Upper lobe of left lung (tissue), 4 donors: ENCODE measurements around the gene ATAD1.

Experiments used
- CTCF ChIP-seq, 6 experiments: fragments of 450-650 bp in 4 of 6; fragments of 200-600 bp in 2 of 6; sonication (generic) in 2 of 6; IDR thresholded peaks; one replicate each; pipeline ENCODE4 v1.5.1; 2016 to 2019; ENCODE audit warnings: antibody characterized with exemption in 6 of 6
- POLR2A ChIP-seq, 4 donors: fragments of 450-650 bp; IDR thresholded peaks; one replicate each; pipeline ENCODE4 v1.5.1; 2016 to 2017; ENCODE audit warnings: antibody characterized with exemption in 4 of 4, mild to moderate bottlenecking in 2 of 4

- TF ChIP-seq POLR2A (IDR thresholded peaks at IDR 0.05) (no peak), CTCF (IDR thresholded peaks at IDR 0.05) (no peak)
Observed at GRCh38 chr10:87841186-87841585, 23.2 kb upstream of the ATAD1 start.
